HG03575 (cell line): ENCODE measurements around the gene WWOX.

Experiments used
- ATAC-seq: cut with Tn5 transposase; IDR thresholded peaks from one replicate; pipeline ENCODE4 v1.9.1; 2021; ENCODE audit not compliant: unreplicated experiment, insufficient number of reproducible peaks, low FRiP score; ENCODE audit errors: extremely low read depth

The WWOX gene

GRCh38 chr16:79090966-79091365, 991.5 kb downstream of the WWOX start:
- ATAC-seq, result no peak

GRCh38 chr16:79092846-79093245, 993.4 kb downstream of the WWOX start:
- no peak for ATAC-seq

- no peak for ATAC-seq
Measured at GRCh38 chr16:79093554-79093967, 994.1 kb downstream of the WWOX start.

GRCh38 chr16:79096246-79096645, 996.8 kb downstream of the WWOX start:
- ATAC-seq, result no peak

- no peak for ATAC-seq
Measured at GRCh38 chr16:79097166-79097565, 997.7 kb downstream of the WWOX start.

GRCh38 chr16:79097771-79098170, 998.3 kb downstream of the WWOX start:
- ATAC-seq, result no peak

GRCh38 chr16:79098907-79099306, 999.5 kb downstream of the WWOX start:
- no peak for ATAC-seq

GRCh38 chr16:79099716-79100115, 1000.3 kb downstream of the WWOX start:
- ATAC-seq, result no peak

- no peak for ATAC-seq
Measured at GRCh38 chr16:79100447-79100846, 1001.0 kb downstream of the WWOX start.

GRCh38 chr16:79101491-79101890, 1002.0 kb downstream of the WWOX start:
- ATAC-seq, result no peak

- ATAC-seq, result no peak
Measured at GRCh38 chr16:79104567-79104966, 1005.1 kb downstream of the WWOX start.

- ATAC-seq, result no peak
Measured at GRCh38 chr16:79107301-79107700, 1007.8 kb downstream of the WWOX start.

- no peak for ATAC-seq
Measured at GRCh38 chr16:79109771-79110170, 1010.3 kb downstream of the WWOX start.

GRCh38 chr16:79110242-79110641, 1010.8 kb downstream of the WWOX start:
- ATAC-seq, result no peak

- ATAC-seq, result no peak
Measured at GRCh38 chr16:79110953-79111352, 1011.5 kb downstream of the WWOX start.

- ATAC-seq, result no peak
Measured at GRCh38 chr16:79112462-79112861, 1013.0 kb downstream of the WWOX start.

- no peak for ATAC-seq
Measured at GRCh38 chr16:79113826-79114225, 1014.4 kb downstream of the WWOX start.

GRCh38 chr16:79114759-79115158, 1015.3 kb downstream of the WWOX start:
- ATAC-seq, result no peak

GRCh38 chr16:79121906-79122305, 1022.5 kb downstream of the WWOX start:
- ATAC-seq, result no peak

- ATAC-seq, result no peak
Measured at GRCh38 chr16:79122343-79122742, 1022.9 kb downstream of the WWOX start.

- no peak for ATAC-seq
Measured at GRCh38 chr16:79124016-79124756, 1024.7 kb downstream of the WWOX start.
